Glomerular endothelial cell (primary cell): Measurements from ENCODE around the gene CTXN2. TPM values are rescaled to one million over a fixed set of nuclear protein-coding genes. Genes with fewer than 3 reads are reported as not detected.
A peak's percentile ranks its signal among the peaks of the same experiment; 100 is the strongest.

ENCODE experiments used
- DNase-seq: peaks from one replicate; pipeline ENCODE4 v3.0.0-alpha.2; 2011; ENCODE audit warnings: low read depth, low spot score; ENCODE audit errors: extremely low read depth
- total RNA-seq: library from RNA; depleted of rRNA; stranded (reverse); fragments of >200 nt; gene quantifications from 2 replicates; pipeline ENCODE4 v1.2.3, GENCODE V29; 2015

Gene CTXN2
- total RNA-seq, result not detected in 2 replicates

- DNase-seq, result no peak
These were observed at the start of gene CTXN2 for GRCh38 chr15:48191574-48192225. Gene CTXN2, plus strand, starts transcription at chr15:48191665. Its CDS starts 9,636 bp downstream, at chr15:48201301.

GRCh38 chr15:48143856-48144255 is 47.6 kb upstream of the CTXN2 start:
- no peak for DNase-seq

- no peak for DNase-seq
These were observed 46.6 kb upstream of the CTXN2 start for GRCh38 chr15:48144889-48145288.

- DNase-seq, result no peak
These were observed 45.5 kb upstream of the CTXN2 start for GRCh38 chr15:48145923-48146322.

GRCh38 chr15:48147358-48147757 is 44.1 kb upstream of the CTXN2 start:
- no peak for DNase-seq

- peak; percentile 93 for DNase-seq
These were observed 41.6 kb upstream of the CTXN2 start for GRCh38 chr15:48149858-48150257.

GRCh38 chr15:48153526-48153925 is 37.9 kb upstream of the CTXN2 start:
- no peak for DNase-seq

- no peak for DNase-seq
These were observed 22.8 kb upstream of the CTXN2 start for GRCh38 chr15:48168616-48169015.

- DNase-seq, result no peak
These were observed 20.5 kb upstream of the CTXN2 start for GRCh38 chr15:48170981-48171380.

- no peak for DNase-seq
These were observed 16.3 kb upstream of the CTXN2 start for GRCh38 chr15:48175126-48175525.

- no peak for DNase-seq
These were observed 15.4 kb upstream of the CTXN2 start for GRCh38 chr15:48176112-48176511.

GRCh38 chr15:48176957-48177356 is 14.5 kb upstream of the CTXN2 start:
- DNase-seq, result no peak

GRCh38 chr15:48177383-48177765 is 14.1 kb upstream of the CTXN2 start:
- peak; percentile 60 for DNase-seq

- no peak for DNase-seq
These were observed 13.5 kb upstream of the CTXN2 start, which contains the start of gene MYEF2 for GRCh38 chr15:48177766-48178647. Gene MYEF2, minus strand, starts transcription at chr15:48178295. Its CDS starts 58 bp downstream, at chr15:48178237.

GRCh38 chr15:48178648-48178931 is 12.9 kb upstream of the CTXN2 start:
- DNase-seq, result no peak

GRCh38 chr15:48182749-48183148 is 8.7 kb upstream of the CTXN2 start:
- DNase-seq, result no peak

GRCh38 chr15:48185529-48185928 is 5.9 kb upstream of the CTXN2 start:
- no peak for DNase-seq

GRCh38 chr15:48186271-48186670 is 5.2 kb upstream of the CTXN2 start:
- no peak for DNase-seq

GRCh38 chr15:48190932-48191573 is 412 bp upstream of the CTXN2 start:
- no peak for DNase-seq

- DNase-seq, result no peak
These were observed 10.6 kb downstream of the CTXN2 start for GRCh38 chr15:48202068-48202467.

GRCh38 chr15:48205981-48206380 is 14.5 kb downstream of the CTXN2 start, which contains the start of gene SLC12A1:
Gene SLC12A1, plus strand, starts transcription at chr15:48206302. Its CDS starts 1,418 bp downstream, at chr15:48207720.
- DNase-seq, result no peak

- no peak for DNase-seq
These were observed 29.8 kb downstream of the CTXN2 start for GRCh38 chr15:48221261-48221660.
